Measurements from ENCODE around the gene CHN1.

CHN1 gene

GRCh38 chr2:174800436-174801205 is 204.6 kb downstream of the CHN1 start:
- no peaks in the 10 kb centered on the region for H3K36me3 Mint-ChIP-seq (ENCODE audit: low read depth)
- H3K4me3 Mint-ChIP-seq: no peak overlapping the region
- H3K27ac Mint-ChIP-seq: no peak overlapping the region

GRCh38 chr2:174798801-174799200 is 206.4 kb downstream of the CHN1 start:
- Mint-ChIP-seq H3K27ac (no peak overlapping the region), H3K36me3 (ENCODE audit: low read depth) (no peaks in the 10 kb centered on the region), H3K27me3 (no peaks in the 10 kb centered on the region), H3K4me1 (ENCODE audit: low read depth) (peaks cover 37% of the 10 kb centered on the region), H3K9me3 (no peaks in the 10 kb centered on the region), H3K4me3 (no peak overlapping the region)

More at GRCh38 chr2:174800436-174801205, 204.6 kb downstream of the CHN1 start:
- H3K4me1 Mint-ChIP-seq (ENCODE audit: low read depth): peaks cover 22% of the 10 kb centered on the region
- peaks cover 5% of the 10 kb centered on the region for H3K27me3 Mint-ChIP-seq
- no peaks in the 10 kb centered on the region for H3K9me3 Mint-ChIP-seq

- Mint-ChIP-seq H3K27ac (no peak overlapping the region), H3K27me3 (no peaks in the 10 kb centered on the region), H3K4me3 (no peak overlapping the region), H3K9me3 (no peaks in the 10 kb centered on the region), H3K36me3 (ENCODE audit: low read depth) (no peaks in the 10 kb centered on the region), H3K4me1 (ENCODE audit: low read depth) (peaks cover 37% of the 10 kb centered on the region)
Observed at GRCh38 chr2:174797781-174798276, 207.4 kb downstream of the CHN1 start.

- no peaks in the 10 kb centered on the region for H3K9me3 Mint-ChIP-seq
- H3K4me1 Mint-ChIP-seq (ENCODE audit: low read depth): peaks cover 37% of the 10 kb centered on the region
- peak overlapping the region; percentile 99 for H3K27ac Mint-ChIP-seq
- no peaks in the 10 kb centered on the region for H3K27me3 Mint-ChIP-seq
- H3K4me3 Mint-ChIP-seq: peak overlapping the region; percentile 68
- H3K36me3 Mint-ChIP-seq (ENCODE audit: low read depth): no peaks in the 10 kb centered on the region
Observed at GRCh38 chr2:174796319-174796771, 208.8 kb downstream of the CHN1 start.

- no peaks in the 10 kb centered on the region for H3K27me3 Mint-ChIP-seq
- no peaks in the 10 kb centered on the region for H3K36me3 Mint-ChIP-seq (ENCODE audit: low read depth)
- no peaks in the 10 kb centered on the region for H3K9me3 Mint-ChIP-seq
- H3K4me1 Mint-ChIP-seq (ENCODE audit: low read depth): peaks cover 37% of the 10 kb centered on the region
- peak overlapping the region; percentile 3 for H3K4me3 Mint-ChIP-seq
- peak overlapping the region; percentile 86 for H3K27ac Mint-ChIP-seq
Observed at GRCh38 chr2:174794851-174795374, 210.3 kb downstream of the CHN1 start.

- Mint-ChIP-seq H3K4me1 (ENCODE audit: low read depth) (peaks cover 49% of the 10 kb centered on the region), H3K36me3 (ENCODE audit: low read depth) (no peaks in the 10 kb centered on the region), H3K9me3 (no peaks in the 10 kb centered on the region), H3K27me3 (no peaks in the 10 kb centered on the region), H3K4me3 (no peak overlapping the region), H3K27ac (peak overlapping the region; percentile 2)
Observed at GRCh38 chr2:174792309-174793025, 212.7 kb downstream of the CHN1 start.

- no peak overlapping the region for H3K27ac Mint-ChIP-seq
- no peaks in the 10 kb centered on the region for H3K36me3 Mint-ChIP-seq (ENCODE audit: low read depth)
- no peaks in the 10 kb centered on the region for H3K27me3 Mint-ChIP-seq
- H3K9me3 Mint-ChIP-seq: no peaks in the 10 kb centered on the region
- no peak overlapping the region for H3K4me3 Mint-ChIP-seq
- peaks cover 50% of the 10 kb centered on the region for H3K4me1 Mint-ChIP-seq (ENCODE audit: low read depth)
Observed at GRCh38 chr2:174791746-174792280, 213.4 kb downstream of the CHN1 start.

- Mint-ChIP-seq H3K4me3 (no peak overlapping the region), H3K27me3 (no peaks in the 10 kb centered on the region), H3K4me1 (ENCODE audit: low read depth) (peaks cover 42% of the 10 kb centered on the region), H3K9me3 (no peaks in the 10 kb centered on the region), H3K27ac (no peak overlapping the region), H3K36me3 (ENCODE audit: low read depth) (no peaks in the 10 kb centered on the region)
Observed at GRCh38 chr2:174791020-174791419, 214.2 kb downstream of the CHN1 start.

- Mint-ChIP-seq H3K4me1 (ENCODE audit: low read depth) (peaks cover 23% of the 10 kb centered on the region), H3K27ac (peak overlapping the region; percentile 63), H3K27me3 (no peaks in the 10 kb centered on the region), H3K36me3 (ENCODE audit: low read depth) (no peaks in the 10 kb centered on the region), H3K9me3 (no peaks in the 10 kb centered on the region), H3K4me3 (no peak overlapping the region)
Observed at GRCh38 chr2:174789001-174789400, 216.2 kb downstream of the CHN1 start.

- Mint-ChIP-seq H3K27ac (peak overlapping the region; percentile 92), H3K4me1 (ENCODE audit: low read depth) (peaks cover 23% of the 10 kb centered on the region), H3K9me3 (no peaks in the 10 kb centered on the region), H3K36me3 (ENCODE audit: low read depth) (no peaks in the 10 kb centered on the region), H3K4me3 (peak overlapping the region; percentile 45), H3K27me3 (no peaks in the 10 kb centered on the region)
Observed at GRCh38 chr2:174788291-174788929, 216.8 kb downstream of the CHN1 start.

GRCh38 chr2:174787487-174788205 is 217.5 kb downstream of the CHN1 start:
- peaks cover 24% of the 10 kb centered on the region for H3K4me1 Mint-ChIP-seq (ENCODE audit: low read depth)
- H3K4me3 Mint-ChIP-seq: no peak overlapping the region
- peak overlapping the region; percentile 92 for H3K27ac Mint-ChIP-seq
- no peaks in the 10 kb centered on the region for H3K36me3 Mint-ChIP-seq (ENCODE audit: low read depth)
- H3K9me3 Mint-ChIP-seq: no peaks in the 10 kb centered on the region
- H3K27me3 Mint-ChIP-seq: no peaks in the 10 kb centered on the region

- no peaks in the 10 kb centered on the region for H3K36me3 Mint-ChIP-seq (ENCODE audit: low read depth)
- H3K4me3 Mint-ChIP-seq: no peak overlapping the region
- H3K27ac Mint-ChIP-seq: no peak overlapping the region
- no peaks in the 10 kb centered on the region for H3K9me3 Mint-ChIP-seq
- H3K27me3 Mint-ChIP-seq: no peaks in the 10 kb centered on the region
- H3K4me1 Mint-ChIP-seq (ENCODE audit: low read depth): peaks cover 27% of the 10 kb centered on the region
Observed at GRCh38 chr2:174786066-174786725, 219.0 kb downstream of the CHN1 start.

- Mint-ChIP-seq H3K4me1 (ENCODE audit: low read depth) (peaks cover 31% of the 10 kb centered on the region), H3K36me3 (ENCODE audit: low read depth) (no peaks in the 10 kb centered on the region), H3K27ac (peak overlapping the region; percentile 42), H3K27me3 (no peaks in the 10 kb centered on the region), H3K4me3 (no peak overlapping the region), H3K9me3 (no peaks in the 10 kb centered on the region)
Observed at GRCh38 chr2:174785481-174785880, 219.7 kb downstream of the CHN1 start.

GRCh38 chr2:174784909-174785308 is 220.3 kb downstream of the CHN1 start:
- Mint-ChIP-seq H3K4me1 (ENCODE audit: low read depth) (peaks cover 36% of the 10 kb centered on the region), H3K27me3 (no peaks in the 10 kb centered on the region), H3K9me3 (no peaks in the 10 kb centered on the region), H3K27ac (no peak overlapping the region), H3K36me3 (ENCODE audit: low read depth) (no peaks in the 10 kb centered on the region), H3K4me3 (no peak overlapping the region)

All from stimulated activated naive CD8-positive, alpha-beta T cell treated with anti-CD3 and anti-CD28 coated beads, Interleukin-15, Interleukin-2, amounts not matched to agents 100 ng/mL and 50 ng/mL, for 24 hours (primary cell).